HG02973 (cell line): ENCODE results near the gene NDNF.

ENCODE experiments used
- ATAC-seq: cut with Tn5 transposase; IDR thresholded peaks from one replicate; pipeline ENCODE4 v1.9.1; 2021; ENCODE audit warnings: moderate library complexity; ENCODE audit not compliant: unreplicated experiment

Gene NDNF

GRCh38 chr4:121070696-121071639, 1.4 kb downstream of the NDNF start:
- no peak for ATAC-seq

GRCh38 chr4:121070274-121070673, 2.1 kb downstream of the NDNF start:
- no peak for ATAC-seq

- no peak for ATAC-seq
These were observed 2.9 kb downstream of the NDNF start for GRCh38 chr4:121069430-121069829.

GRCh38 chr4:121064482-121064881, 7.9 kb downstream of the NDNF start:
- no peak for ATAC-seq

GRCh38 chr4:121062521-121062920, 9.8 kb downstream of the NDNF start:
- ATAC-seq = no peak

- no peak for ATAC-seq
These were observed 10.5 kb downstream of the NDNF start for GRCh38 chr4:121061861-121062260.

- ATAC-seq = no peak
These were observed 11.1 kb downstream of the NDNF start for GRCh38 chr4:121061215-121061614.

- ATAC-seq = no peak
These were observed 14.8 kb downstream of the NDNF start for GRCh38 chr4:121057466-121057922.

- ATAC-seq = no peak
These were observed 16.3 kb downstream of the NDNF start for GRCh38 chr4:121056066-121056465.

GRCh38 chr4:121054373-121054772, 18.0 kb downstream of the NDNF start:
- no peak for ATAC-seq

GRCh38 chr4:121053601-121054143, 18.7 kb downstream of the NDNF start:
- ATAC-seq = no peak

GRCh38 chr4:121050300-121050699, 22.0 kb downstream of the NDNF start:
- no peak for ATAC-seq

GRCh38 chr4:121049072-121049599, 23.2 kb downstream of the NDNF start:
- no peak for ATAC-seq

GRCh38 chr4:121048165-121048564, 24.2 kb downstream of the NDNF start:
- no peak for ATAC-seq

GRCh38 chr4:121041307-121042090, 30.8 kb downstream of the NDNF start:
- peak; percentile 98 for ATAC-seq

GRCh38 chr4:121034017-121034416, 38.3 kb downstream of the NDNF start:
- ATAC-seq = no peak

GRCh38 chr4:121030711-121031110, 41.6 kb downstream of the NDNF start:
- ATAC-seq = no peak

GRCh38 chr4:121030131-121030530, 42.2 kb downstream of the NDNF start:
- ATAC-seq = no peak

GRCh38 chr4:121026034-121026433, 46.3 kb downstream of the NDNF start:
- ATAC-seq = no peak

- ATAC-seq = no peak
These were observed 46.8 kb downstream of the NDNF start for GRCh38 chr4:121025540-121025939.

- no peak for ATAC-seq
These were observed 53.8 kb downstream of the NDNF start for GRCh38 chr4:121018543-121018942.
